H9 (cell line): Measurements from ENCODE around the gene GSE1. TPM values are rescaled to one million over a fixed set of nuclear protein-coding genes. Genes with fewer than 3 reads are reported as not detected.

Experiments used
- DNase-seq: peaks from one replicate; pipeline ENCODE4 v3.0.0-alpha.2; 2017
- H2AFZ ChIP-seq: one replicate; pipeline ENCODE4 v1.6.1; 2013; ENCODE audit warnings: mild to moderate bottlenecking, low read length, control low read depth, moderate library complexity
- H2AK5ac ChIP-seq: 2 replicates; pipeline ENCODE4 v1.6.1; 2013; ENCODE audit warnings: low read length, control low read depth, mixed read lengths; ENCODE audit not compliant: insufficient read length
- H2BK120ac ChIP-seq: one replicate; pipeline ENCODE4 v1.6.1; 2013; ENCODE audit warnings: low read depth, mild to moderate bottlenecking, low read length, control low read depth, inconsistent platforms; ENCODE audit not compliant: poor library complexity, severe bottlenecking
- H2BK12ac ChIP-seq: 2 replicates; pipeline ENCODE4 v1.6.1; 2013; ENCODE audit warnings: low read length, control low read depth, mixed read lengths, low read depth; ENCODE audit not compliant: insufficient read length
- H2BK15ac ChIP-seq: 2 replicates; pipeline ENCODE4 v1.6.1; 2013; ENCODE audit warnings: low read depth, low read length, control low read depth
- H2BK20ac ChIP-seq: one replicate; pipeline ENCODE4 v1.6.1; 2013; ENCODE audit warnings: low read depth, mild to moderate bottlenecking, low read length, control low read depth, inconsistent platforms; ENCODE audit not compliant: poor library complexity, severe bottlenecking
- H2BK5ac ChIP-seq: 2 replicates; pipeline ENCODE4 v1.6.1; 2013; ENCODE audit warnings: low read length, control low read depth, mixed read lengths; ENCODE audit not compliant: insufficient read length
- H3K14ac ChIP-seq: 2 replicates; pipeline ENCODE4 v1.6.1; 2013; ENCODE audit warnings: low read length, control low read depth; ENCODE audit not compliant: insufficient read depth
- H3K18ac ChIP-seq: 2 replicates; pipeline ENCODE4 v1.6.1; 2013; ENCODE audit warnings: low read depth, mild to moderate bottlenecking, mixed read lengths, low read length, control low read depth; ENCODE audit not compliant: insufficient read length
- H3K23ac ChIP-seq: 2 replicates; pipeline ENCODE4 v1.6.1; 2013; ENCODE audit warnings: low read length, control low read depth, mixed read lengths, low read depth; ENCODE audit not compliant: insufficient read length
- H3K23me2 ChIP-seq: 2 replicates; pipeline ENCODE4 v1.6.1; 2013; ENCODE audit warnings: low read depth, mild to moderate bottlenecking, mixed read lengths, low read length, control low read depth; ENCODE audit not compliant: insufficient read length, poor library complexity, severe bottlenecking
- H3K27ac ChIP-seq: 2 replicates; pipeline ENCODE4 v1.5.1; 2013; ENCODE audit warnings: low read length, control low read depth, mixed read lengths, low read depth; ENCODE audit not compliant: insufficient read length
- H3K27me3 ChIP-seq: 2 replicates; pipeline ENCODE4 v1.6.1; 2013; ENCODE audit warnings: low read length, control low read depth, inconsistent platforms; ENCODE audit not compliant: insufficient read depth
- H3K4ac ChIP-seq: 2 replicates; pipeline ENCODE4 v1.6.1; 2013; ENCODE audit warnings: low read depth, mild to moderate bottlenecking, control low read depth, inconsistent platforms, low read length, moderate library complexity
- H3K4me1 ChIP-seq: 2 replicates; pipeline ENCODE4 v1.6.1; 2013; ENCODE audit warnings: low read length, control low read depth, inconsistent platforms; ENCODE audit not compliant: insufficient read depth
- H3K4me2 ChIP-seq: 2 replicates; pipeline ENCODE4 v1.6.1; 2013; ENCODE audit warnings: low read length, control low read depth, mixed read lengths; ENCODE audit not compliant: insufficient read length, insufficient read depth
- H3K56ac ChIP-seq: 2 replicates; pipeline ENCODE4 v1.6.1; 2013; ENCODE audit warnings: low read depth, mild to moderate bottlenecking, mixed read lengths, low read length, control low read depth; ENCODE audit not compliant: insufficient read length
- H3K79me1 ChIP-seq: 2 replicates; pipeline ENCODE4 v1.6.1; 2013; ENCODE audit warnings: low read depth, mild to moderate bottlenecking, moderate library complexity, low read length, control low read depth, inconsistent platforms; ENCODE audit not compliant: insufficient read depth, poor library complexity, severe bottlenecking
- H3K79me2 ChIP-seq: 2 replicates; pipeline ENCODE4 v1.6.1; 2013; ENCODE audit warnings: low read length, control low read depth, inconsistent platforms; ENCODE audit not compliant: insufficient read depth
- H3K9ac ChIP-seq: 2 replicates; pipeline ENCODE4 v1.6.1; 2013; ENCODE audit warnings: low read length, control low read depth, mixed read lengths; ENCODE audit not compliant: insufficient read length; ENCODE audit errors: extremely low read depth
- H3K9me3 ChIP-seq: one replicate; pipeline ENCODE4 v1.6.1; 2013; ENCODE audit warnings: low read depth, low read length, inconsistent platforms; ENCODE audit not compliant: control insufficient read depth
- H3T11ph ChIP-seq: one replicate; pipeline ENCODE4 v1.6.1; 2013; ENCODE audit warnings: mild to moderate bottlenecking, low read length, control low read depth, inconsistent platforms
- H4K20me1 ChIP-seq: one replicate; pipeline ENCODE4 v1.6.1; 2013; ENCODE audit not compliant: control insufficient read depth, insufficient read length, insufficient read depth
- H4K5ac ChIP-seq: 2 replicates; pipeline ENCODE4 v1.6.1; 2013; ENCODE audit warnings: low read depth, mild to moderate bottlenecking, mixed read lengths, low read length, control low read depth; ENCODE audit not compliant: insufficient read length
- H4K8ac ChIP-seq: replicated peaks from 2 replicates; pipeline ENCODE4 v1.6.1; 2013; ENCODE audit warnings: low read length, control low read depth, mixed read lengths, low read depth; ENCODE audit not compliant: insufficient read length
- H4K91ac ChIP-seq: 2 replicates; pipeline ENCODE4 v1.6.1; 2013; ENCODE audit warnings: low read depth, mild to moderate bottlenecking, moderate library complexity, mixed read lengths, low read length, control low read depth; ENCODE audit not compliant: insufficient read length
- H3K27ac Mint-ChIP-seq, 3 experiments: 2 replicates in 2 of 3; 3 replicates in 1 of 3; pipeline ENCODE4 v1.8.0; 2020 to 2021; ENCODE audit warnings: mixed read lengths in 3 of 3, mild to moderate bottlenecking in 1 of 3, moderate library complexity in 1 of 3
- H3K27me3 Mint-ChIP-seq: 2 replicates; pipeline ENCODE4 v1.8.0; 2021; ENCODE audit warnings: low read depth, mild to moderate bottlenecking, moderate library complexity, mixed read lengths
- H3K36me3 Mint-ChIP-seq, 3 experiments: 2 replicates in 2 of 3; 3 replicates in 1 of 3; pipeline ENCODE4 v1.8.0; 2020 to 2021; ENCODE audit warnings: low read depth in 3 of 3, mixed read lengths in 3 of 3; ENCODE audit not compliant: insufficient read depth in 1 of 3
- H3K4me1 Mint-ChIP-seq, 2 experiments: 2 replicates each; pipeline ENCODE4 v1.8.0; 2020; ENCODE audit warnings: mixed read lengths in 2 of 2
- H3K4me3 Mint-ChIP-seq, 2 experiments: 2 replicates in 1 of 2; 3 replicates in 1 of 2; pipeline ENCODE4 v1.8.0; 2020 to 2021; ENCODE audit warnings: mild to moderate bottlenecking in 2 of 2, mixed read lengths in 2 of 2, moderate library complexity in 1 of 2
- H3K9me3 Mint-ChIP-seq, 2 experiments: 2 replicates in 1 of 2; 3 replicates in 1 of 2; pipeline ENCODE4 v1.8.0; 2020; ENCODE audit warnings: mild to moderate bottlenecking in 2 of 2, mixed read lengths in 2 of 2, moderate library complexity in 1 of 2
- WGBS: extraction: QIAGEN DNeasy Blood & Tissue Kit; methylation state at CpG from one replicate; pipeline ENCODE4 v1.1.7; 2013; ENCODE audit warnings: missing lambda C conversion rate, low lambda C conversion rate, mixed read lengths; ENCODE audit not compliant: insufficient read length; ENCODE audit errors: extremely low coverage; 5-methylcytosine and 5-hydroxymethylcytosine counted together
- total RNA-seq: library from RNA; stranded (reverse); gene quantifications from 2 replicates; pipeline ENCODE4 v1.2.1, GENCODE V29; 2021
- TF ChIP-seq, protein P1 (sequence below): fragments of 200-600 bp; sonication (generic); conservative IDR thresholded peaks from 3 replicates; pipeline ENCODE4 v1.8.0; 2021; ENCODE audit warnings: antibody characterized with exemption, mild to moderate bottlenecking

The GSE1 gene
- total RNA-seq, 1 experiment from 2014 or later = 125 TPM

GRCh38 chr16:85616607-85617321 is 3.6 kb downstream of the GSE1 start:
- H3K9ac ChIP-seq = no peak overlapping the region

More at GRCh38 chr16:85616607-85617321, 3.6 kb downstream of the GSE1 start:
- Histone ChIP-seq H3K56ac (no peak overlapping the region), H4K20me1 (peaks cover 3% of the 10 kb centered on the region), H3K27me3 (no peaks in the 10 kb centered on the region), H3K9me3 (no peaks in the 10 kb centered on the region), H3K27ac (no peak overlapping the region), H3K14ac (no peak overlapping the region; the same call in 1 of the 2 replicates), H2BK20ac (no peak overlapping the region), H3K4me1 (no peaks in the 10 kb centered on the region; the same call in 1 of the 2 replicates), H2BK120ac (no peak overlapping the region), H2AFZ (no peak overlapping the region), H3K18ac (no peak overlapping the region), H2AK5ac (no peak overlapping the region), H3T11ph (no peak overlapping the region), H2BK12ac (no peak overlapping the region), H3K4ac (no peak overlapping the region), H3K4me2 (no peak overlapping the region), H3K23ac (no peak overlapping the region), H3K79me2 (peaks cover 55% of the 10 kb centered on the region; the same call in 1 of the 2 replicates), H2BK15ac (no peak overlapping the region), H3K79me1 (peaks cover 9% of the 10 kb centered on the region), H4K5ac (no peak overlapping the region), H2BK5ac (no peak overlapping the region), H3K23me2 (peaks cover 18% of the 10 kb centered on the region), H4K8ac (no peak overlapping the region), H4K91ac (no peak overlapping the region)
- no peak for DNase-seq
- Mint-ChIP-seq H3K27ac (no peak overlapping the region; a peak in 3 of 7 replicates), H3K36me3 (peaks cover 11 to 38% (median 28%) of the 10 kb centered on the region in 3 experiments; a peak in 6 of 7 replicates), H3K4me1 (peaks cover 51 to 60% of the 10 kb centered on the region in 2 experiments), H3K27me3 (no peaks in the 10 kb centered on the region), H3K4me3 (peak overlapping the region; percentile 23 to 43; a peak in 3 of 5 replicates), H3K9me3 (no peaks in the 10 kb centered on the region)
- TF ChIP-seq, protein P1, sequence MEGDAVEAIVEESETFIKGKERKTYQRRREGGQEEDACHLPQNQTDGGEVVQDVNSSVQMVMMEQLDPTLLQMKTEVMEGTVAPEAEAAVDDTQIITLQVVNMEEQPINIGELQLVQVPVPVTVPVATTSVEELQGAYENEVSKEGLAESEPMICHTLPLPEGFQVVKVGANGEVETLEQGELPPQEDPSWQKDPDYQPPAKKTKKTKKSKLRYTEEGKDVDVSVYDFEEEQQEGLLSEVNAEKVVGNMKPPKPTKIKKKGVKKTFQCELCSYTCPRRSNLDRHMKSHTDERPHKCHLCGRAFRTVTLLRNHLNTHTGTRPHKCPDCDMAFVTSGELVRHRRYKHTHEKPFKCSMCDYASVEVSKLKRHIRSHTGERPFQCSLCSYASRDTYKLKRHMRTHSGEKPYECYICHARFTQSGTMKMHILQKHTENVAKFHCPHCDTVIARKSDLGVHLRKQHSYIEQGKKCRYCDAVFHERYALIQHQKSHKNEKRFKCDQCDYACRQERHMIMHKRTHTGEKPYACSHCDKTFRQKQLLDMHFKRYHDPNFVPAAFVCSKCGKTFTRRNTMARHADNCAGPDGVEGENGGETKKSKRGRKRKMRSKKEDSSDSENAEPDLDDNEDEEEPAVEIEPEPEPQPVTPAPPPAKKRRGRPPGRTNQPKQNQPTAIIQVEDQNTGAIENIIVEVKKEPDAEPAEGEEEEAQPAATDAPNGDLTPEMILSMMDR = no peak
- WGBS = no CpG with 5 or more reads among the region's 28 CpGs
